Measurements from ENCODE around the gene AADAC. TPM values are rescaled to one million over a fixed set of nuclear protein-coding genes. Genes with fewer than 3 reads are reported as not detected.
A peak's percentile ranks its signal among the peaks of the same experiment; 100 is the strongest.

AADAC gene
- total and polyA plus RNA-seq, 2 of the 13 experiments (the other 11 are each of a cell fraction or from before 2014, with no cell fraction given): 0.87 to 1.5 TPM

GRCh38 chr3:151766454-151766853 lies 47.5 kb upstream of the AADAC start:
- Histone ChIP-seq H3K79me2 (ENCODE audit: insufficient read depth, low read length) (no peaks in the 10 kb centered on the region), H3K9me3 (ENCODE audit: low read length) (no peaks in the 10 kb centered on the region), H4K20me1 (ENCODE audit: insufficient read depth, low read length) (no peaks in the 10 kb centered on the region), H3K9ac (ENCODE audit: insufficient read depth, low read depth, low read length) (no peak overlapping the region), H3K4me1 (ENCODE audit: insufficient read depth, low read length) (peaks cover 38% of the 10 kb centered on the region), H3K27me3 (ENCODE audit: control insufficient read depth in 1 of 2, insufficient read depth in 2 of 2, low read length in 2 of 2) (no peaks in the 10 kb centered on the region), H3K27ac (ENCODE audit: extremely low read length, insufficient read depth, low read length) (no peak overlapping the region), H3K4me2 (ENCODE audit: low read depth, low read length) (no peak overlapping the region), H3K4me3 (replicated peaks in 1 of 3; ENCODE audit: insufficient read depth in 1 of 3, low read depth in 2 of 3, low read length in 3 of 3) (no peak overlapping the region), H2AFZ (ENCODE audit: low read length) (no peak overlapping the region), H3K36me3 (replicated peaks in 1 of 2; ENCODE audit: control insufficient read depth in 1 of 2, insufficient read depth in 2 of 2, low read length in 2 of 2) (no peaks in the 10 kb centered on the region)
- ATAC-seq (no peak), FAIRE-seq (no peak), DNase-seq (ENCODE audit: low spot score) (no peak)
- no TSS peak for BruUV-seq (replicated peaks)
- CTCF ChIA-PET (ENCODE audit: low intra/inter-chr PET ratio, low total read pairs): no interaction called here
- in situ Hi-C loops (cut with HindIII; ENCODE audit: extremely low pct_ligation_motif_present, low pct_unique_long_range_greater_than_20kb): no loop called here
- TF ChIP-seq ZNF17 (CRISPR knock-in tag; IDR thresholded peaks at IDR 0.05): no peak
- TF ChIP-seq MTERF4 (CRISPR knock-in tag; IDR thresholded peaks at IDR 0.05): no peak
- no peak for TF ChIP-seq KAT8 (CRISPR knock-in tag; IDR thresholded peaks at IDR 0.05)
- TF ChIP-seq ZNF83 (CRISPR knock-in tag; IDR thresholded peaks at IDR 0.05; ENCODE audit: borderline replicate concordance): no peak
- TF ChIP-seq ZMAT3 (CRISPR knock-in tag; conservative IDR thresholded peaks at IDR 0.05): no peak
- intact Hi-C loops (cut with micrococcal nuclease; ENCODE audit: unreplicated experiment): no loop called here
- POLR2A ChIA-PET: no interaction called here
- 91% methylated on average over 2 of the region's 2 CpGs for WGBS (ENCODE audit: low lambda C conversion rate)

DNA sequence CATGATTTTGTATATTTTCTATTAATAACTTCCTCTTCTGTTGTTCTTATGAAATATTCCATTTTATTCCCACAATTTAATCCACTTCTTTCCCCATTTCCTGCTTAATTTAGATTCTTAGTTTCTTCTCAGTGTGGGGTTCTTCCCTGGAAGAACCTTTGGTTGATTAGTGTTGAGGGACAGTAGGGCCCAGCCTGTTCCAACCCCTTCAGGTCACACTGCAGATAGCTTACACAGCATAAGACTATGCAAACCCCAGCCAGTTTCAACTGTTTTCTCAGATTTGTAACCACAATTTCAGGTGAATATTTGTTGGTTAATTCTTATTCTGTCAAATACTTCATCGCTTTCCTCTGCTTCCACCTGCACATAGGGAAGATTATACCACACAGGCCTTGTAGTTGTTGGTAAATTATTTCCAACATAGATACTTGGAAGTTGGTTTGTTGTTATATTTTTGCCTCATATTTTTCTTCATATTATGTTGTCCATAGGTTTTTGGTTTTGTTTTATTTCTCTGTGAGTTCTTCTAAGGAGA lies 45.5 kb upstream of the AADAC start:
- WGBS (ENCODE audit: low lambda C conversion rate): 96% methylated on average over 1 of the region's 1 CpG
- FAIRE-seq (no peak), ATAC-seq (no peak), DNase-seq (ENCODE audit: low spot score) (no peak)
- Histone ChIP-seq H3K9me3 (ENCODE audit: low read length) (no peaks in the 10 kb centered on the region), H3K4me1 (ENCODE audit: insufficient read depth, low read length) (peaks cover 58% of the 10 kb centered on the region), H3K27ac (ENCODE audit: extremely low read length, insufficient read depth, low read length) (peak overlapping the region; percentile 100), H3K79me2 (ENCODE audit: insufficient read depth, low read length) (no peaks in the 10 kb centered on the region), H3K4me3 (replicated peaks in 1 of 3; ENCODE audit: insufficient read depth in 1 of 3, low read depth in 2 of 3, low read length in 3 of 3) (no peak overlapping the region; a peak in 1 of 6 replicates), H4K20me1 (ENCODE audit: insufficient read depth, low read length) (no peaks in the 10 kb centered on the region), H3K4me2 (ENCODE audit: low read depth, low read length) (peak overlapping the region; percentile 21; the same call in 1 of the 2 replicates), H2AFZ (ENCODE audit: low read length) (peak overlapping the region; percentile 46), H3K9ac (ENCODE audit: insufficient read depth, low read depth, low read length) (peak overlapping the region; percentile 41), H3K27me3 (ENCODE audit: control insufficient read depth in 1 of 2, insufficient read depth in 2 of 2, low read length in 2 of 2) (no peaks in the 10 kb centered on the region), H3K36me3 (replicated peaks in 1 of 2; ENCODE audit: control insufficient read depth in 1 of 2, insufficient read depth in 2 of 2, low read length in 2 of 2) (no peaks in the 10 kb centered on the region)
- no peak for TF ChIP-seq ARNT (IDR thresholded peaks at IDR 0.05)
- no peak for TF ChIP-seq ZMYM3 (CRISPR knock-in tag; IDR thresholded peaks at IDR 0.05)
- TF ChIP-seq HMG20A (CRISPR knock-in tag; IDR thresholded peaks at IDR 0.05; ENCODE audit: borderline replicate concordance): 0 out of 2 replicates have a peak, but pooled peaks have one; percentile 3
- TF ChIP-seq CEBPB (IDR thresholded peaks at IDR 0.05; ENCODE audit: borderline replicate concordance, low read depth, low read length): no peak
- no peak for TF ChIP-seq KIAA2018 (CRISPR knock-in tag; IDR thresholded peaks at IDR 0.05; ENCODE audit: borderline replicate concordance)
- BruUV-seq (replicated peaks): no TSS peak
- intact Hi-C loops (cut with micrococcal nuclease; ENCODE audit: unreplicated experiment): no loop called here
- in situ Hi-C loops (cut with HindIII; ENCODE audit: extremely low pct_ligation_motif_present, low pct_unique_long_range_greater_than_20kb): no loop called here
- ChIA-PET CTCF (ENCODE audit: low intra/inter-chr PET ratio, low total read pairs) (no interaction called here), POLR2A (no interaction called here)
